ENCODE results near the gene MACROD2. TPM values are rescaled to one million over a fixed set of nuclear protein-coding genes. Genes with fewer than 3 reads are reported as not detected.

The MACROD2 gene
- total RNA-seq, 1 experiment from 2014 or later = 1.6 TPM

DNA sequence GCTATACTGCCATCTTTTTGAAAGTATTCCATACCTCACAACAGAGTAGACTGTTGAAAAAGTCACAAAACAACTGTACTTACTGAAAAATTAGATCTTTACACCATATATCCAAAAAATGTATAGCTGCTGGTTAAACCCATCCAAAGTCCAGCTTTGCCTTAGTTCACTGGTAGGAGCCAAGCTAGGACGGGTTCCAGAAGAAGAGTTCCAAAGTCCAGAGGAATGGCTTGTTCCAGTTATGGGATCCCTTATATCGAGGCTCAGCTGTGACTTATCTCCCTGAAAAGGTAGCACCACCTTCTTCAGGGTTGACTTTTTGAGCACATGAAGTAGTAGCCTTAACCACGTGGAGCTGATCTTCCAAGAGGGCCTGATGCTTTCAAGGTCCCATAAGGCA is 578.4 kb downstream of the MACROD2 start:
- Histone ChIP-seq H3K79me1 (ENCODE audit: insufficient read depth, low read depth, low read length, poor library complexity, severe bottlenecking) (no peaks in the 10 kb centered on the region), H3K9me3 (ENCODE audit: control insufficient read depth, low read depth, low read length) (no peaks in the 10 kb centered on the region), H4K5ac (ENCODE audit: insufficient read length, low read depth, low read length) (no peak overlapping the region), H3K23ac (ENCODE audit: insufficient read length, low read depth, low read length) (no peak overlapping the region), H3K4ac (ENCODE audit: low read depth, low read length) (no peak overlapping the region), H4K20me1 (ENCODE audit: control insufficient read depth, insufficient read depth, insufficient read length) (no peaks in the 10 kb centered on the region), H3K9ac (ENCODE audit: extremely low read depth, insufficient read length, low read length) (no peak overlapping the region), H3K18ac (ENCODE audit: insufficient read length, low read depth, low read length) (no peak overlapping the region), H3K79me2 (ENCODE audit: insufficient read depth, low read length) (no peaks in the 10 kb centered on the region), H2BK5ac (ENCODE audit: insufficient read length, low read length) (no peak overlapping the region), H3K27me3 (ENCODE audit: insufficient read depth, low read length) (no peaks in the 10 kb centered on the region), H2AFZ (ENCODE audit: low read length) (no peak overlapping the region), H3K23me2 (ENCODE audit: insufficient read length, low read depth, low read length, poor library complexity, severe bottlenecking) (no peaks in the 10 kb centered on the region), H3K56ac (ENCODE audit: insufficient read length, low read depth, low read length) (no peak overlapping the region), H2BK15ac (ENCODE audit: low read depth, low read length) (no peak overlapping the region), H2AK5ac (ENCODE audit: insufficient read length, low read length) (no peak overlapping the region), H3K27ac (ENCODE audit: insufficient read length, low read depth, low read length) (no peak overlapping the region), H2BK120ac (ENCODE audit: low read depth, low read length, poor library complexity, severe bottlenecking) (no peak overlapping the region), H3K4me2 (ENCODE audit: insufficient read depth, insufficient read length, low read length) (no peak overlapping the region), H2BK12ac (ENCODE audit: insufficient read length, low read depth, low read length) (no peak overlapping the region), H3T11ph (ENCODE audit: low read length) (no peak overlapping the region), H4K91ac (ENCODE audit: insufficient read length, low read depth, low read length) (no peak overlapping the region), H2BK20ac (ENCODE audit: low read depth, low read length, poor library complexity, severe bottlenecking) (no peak overlapping the region), H3K4me1 (ENCODE audit: insufficient read depth, low read length) (no peaks in the 10 kb centered on the region), H4K8ac (replicated peaks; ENCODE audit: insufficient read length, low read depth, low read length) (no peak overlapping the region), H3K14ac (ENCODE audit: insufficient read depth, low read length) (no peak overlapping the region)
- Mint-ChIP-seq H3K9me3 (no peaks in the 10 kb centered on the region; a peak in 1 of 5 replicates), H3K27me3 (ENCODE audit: low read depth) (no peaks in the 10 kb centered on the region), H3K4me1 (peaks cover 4% of the 10 kb centered on the region in 2 experiments), H3K27ac (no peak overlapping the region), H3K36me3 (ENCODE audit: insufficient read depth in 1 of 3, low read depth in 3 of 3) (no peaks in the 10 kb centered on the region; a peak in 1 of 7 replicates), H3K4me3 (no peak overlapping the region)
- TF ChIP-seq, protein P1, sequence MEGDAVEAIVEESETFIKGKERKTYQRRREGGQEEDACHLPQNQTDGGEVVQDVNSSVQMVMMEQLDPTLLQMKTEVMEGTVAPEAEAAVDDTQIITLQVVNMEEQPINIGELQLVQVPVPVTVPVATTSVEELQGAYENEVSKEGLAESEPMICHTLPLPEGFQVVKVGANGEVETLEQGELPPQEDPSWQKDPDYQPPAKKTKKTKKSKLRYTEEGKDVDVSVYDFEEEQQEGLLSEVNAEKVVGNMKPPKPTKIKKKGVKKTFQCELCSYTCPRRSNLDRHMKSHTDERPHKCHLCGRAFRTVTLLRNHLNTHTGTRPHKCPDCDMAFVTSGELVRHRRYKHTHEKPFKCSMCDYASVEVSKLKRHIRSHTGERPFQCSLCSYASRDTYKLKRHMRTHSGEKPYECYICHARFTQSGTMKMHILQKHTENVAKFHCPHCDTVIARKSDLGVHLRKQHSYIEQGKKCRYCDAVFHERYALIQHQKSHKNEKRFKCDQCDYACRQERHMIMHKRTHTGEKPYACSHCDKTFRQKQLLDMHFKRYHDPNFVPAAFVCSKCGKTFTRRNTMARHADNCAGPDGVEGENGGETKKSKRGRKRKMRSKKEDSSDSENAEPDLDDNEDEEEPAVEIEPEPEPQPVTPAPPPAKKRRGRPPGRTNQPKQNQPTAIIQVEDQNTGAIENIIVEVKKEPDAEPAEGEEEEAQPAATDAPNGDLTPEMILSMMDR (conservative IDR thresholded peaks at IDR 0.05) = no peak
- WGBS (ENCODE audit: extremely low coverage, insufficient read length, low lambda C conversion rate) = no CpG with 5 or more reads among the region's 3 CpGs
- no peak for DNase-seq

Data from H9 (cell line).